ENCODE measurements around the gene SLC25A21.

DNA sequence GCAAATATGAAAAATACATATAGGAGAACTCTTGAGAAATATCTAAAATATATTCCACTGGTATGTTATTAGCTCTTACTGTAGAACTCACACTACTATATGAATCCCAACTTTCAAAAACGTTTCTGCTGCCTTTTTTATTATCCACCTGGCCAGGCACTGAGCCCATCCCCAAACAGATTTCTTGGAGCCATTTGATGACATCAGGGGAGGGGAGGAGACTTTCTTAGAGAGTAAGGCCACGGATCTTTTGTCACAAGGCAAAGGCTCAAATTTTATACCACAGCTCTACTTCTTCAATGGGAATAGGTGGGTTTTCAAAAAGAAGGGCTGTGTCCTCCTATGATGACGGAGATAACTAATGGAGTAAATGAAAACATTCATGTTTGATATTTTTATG, 83.0 kb downstream of the SLC25A21 start:
- TF ChIP-seq ZNF558 (CRISPR knock-in tag; IDR thresholded peaks at IDR 0.05; ENCODE audit: borderline replicate concordance) = no peak
- no peak for TF ChIP-seq ZBTB20 (CRISPR knock-in tag; IDR thresholded peaks at IDR 0.05; ENCODE audit: borderline replicate concordance, low read depth)
- no peak for TF ChIP-seq POLR2A (IDR thresholded peaks at IDR 0.05; ENCODE audit: insufficient read depth in 1 of 2, low read depth in 2 of 2, low read length in 2 of 2)
- no peak for TF ChIP-seq FOXJ3 (CRISPR knock-in tag; IDR thresholded peaks at IDR 0.05; ENCODE audit: borderline replicate concordance)
- TF ChIP-seq ZMAT5 (CRISPR knock-in tag; IDR thresholded peaks at IDR 0.05; ENCODE audit: borderline replicate concordance, low read depth) = no peak
- no peak for TF ChIP-seq KAT2B (IDR thresholded peaks at IDR 0.05; ENCODE audit: borderline replicate concordance, low read depth, low read length)
- no peak for TF ChIP-seq EP300 (IDR thresholded peaks at IDR 0.05; ENCODE audit: low read depth in 2 of 2, low read length in 2 of 2)
- no peak for TF ChIP-seq EP300 (CRISPR knock-in tag; IDR thresholded peaks at IDR 0.05; ENCODE audit: borderline replicate concordance)
- TF ChIP-seq, protein P1, sequence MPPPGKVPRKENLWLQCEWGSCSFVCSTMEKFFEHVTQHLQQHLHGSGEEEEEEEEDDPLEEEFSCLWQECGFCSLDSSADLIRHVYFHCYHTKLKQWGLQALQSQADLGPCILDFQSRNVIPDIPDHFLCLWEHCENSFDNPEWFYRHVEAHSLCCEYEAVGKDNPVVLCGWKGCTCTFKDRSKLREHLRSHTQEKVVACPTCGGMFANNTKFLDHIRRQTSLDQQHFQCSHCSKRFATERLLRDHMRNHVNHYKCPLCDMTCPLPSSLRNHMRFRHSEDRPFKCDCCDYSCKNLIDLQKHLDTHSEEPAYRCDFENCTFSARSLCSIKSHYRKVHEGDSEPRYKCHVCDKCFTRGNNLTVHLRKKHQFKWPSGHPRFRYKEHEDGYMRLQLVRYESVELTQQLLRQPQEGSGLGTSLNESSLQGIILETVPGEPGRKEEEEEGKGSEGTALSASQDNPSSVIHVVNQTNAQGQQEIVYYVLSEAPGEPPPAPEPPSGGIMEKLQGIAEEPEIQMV (CRISPR knock-in tag; IDR thresholded peaks at IDR 0.05; ENCODE audit: low read depth) = no peak
- TF ChIP-seq, protein P2, sequence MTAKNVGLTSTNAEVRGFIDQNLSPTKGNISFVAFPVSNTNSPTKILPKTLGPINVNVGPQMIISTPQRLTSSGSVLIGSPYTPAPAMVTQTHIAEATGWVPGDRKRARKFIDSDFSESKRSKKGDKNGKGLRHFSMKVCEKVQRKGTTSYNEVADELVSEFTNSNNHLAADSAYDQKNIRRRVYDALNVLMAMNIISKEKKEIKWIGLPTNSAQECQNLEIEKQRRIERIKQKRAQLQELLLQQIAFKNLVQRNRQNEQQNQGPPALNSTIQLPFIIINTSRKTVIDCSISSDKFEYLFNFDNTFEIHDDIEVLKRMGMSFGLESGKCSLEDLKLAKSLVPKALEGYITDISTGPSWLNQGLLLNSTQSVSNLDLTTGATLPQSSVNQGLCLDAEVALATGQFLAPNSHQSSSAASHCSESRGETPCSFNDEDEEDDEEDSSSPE (CRISPR knock-in tag; IDR thresholded peaks at IDR 0.05) = no peak
